GM04504 (cell line): ENCODE measurements around the gene SLC4A4.

ENCODE experiments used
- DNase-seq: peaks from one replicate; pipeline ENCODE4 v3.0.0-alpha.2; 2012; ENCODE audit warnings: low read depth

The SLC4A4 gene

DNA sequence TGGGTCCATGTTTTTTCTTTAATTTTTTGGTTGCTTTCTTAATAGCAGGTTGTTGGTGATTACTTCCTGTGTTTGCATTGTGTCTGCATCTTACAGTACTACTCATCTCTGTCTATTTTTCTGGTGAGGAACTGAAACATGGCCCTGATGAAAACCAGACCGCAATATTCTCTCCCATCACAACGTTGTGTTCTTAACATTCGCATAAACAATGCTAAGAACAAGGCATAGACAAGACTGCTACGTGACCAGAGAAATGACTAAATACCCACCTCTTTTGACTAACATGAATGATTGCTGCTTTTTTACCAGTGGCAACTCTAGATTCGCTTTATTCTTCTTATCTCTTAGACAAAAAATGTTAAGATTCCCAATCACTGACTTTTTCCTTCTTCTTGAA, 266.0 kb downstream of the SLC4A4 start:
- no peak for DNase-seq

- no peak for DNase-seq
Measured at GRCh38 chr4:71607109-71607508, 268.3 kb downstream of the SLC4A4 start.

GRCh38 chr4:71607780-71608677, 269.2 kb downstream of the SLC4A4 start:
- DNase-seq: no peak

- no peak for DNase-seq
Measured at GRCh38 chr4:71608678-71609071, 269.9 kb downstream of the SLC4A4 start.

DNA sequence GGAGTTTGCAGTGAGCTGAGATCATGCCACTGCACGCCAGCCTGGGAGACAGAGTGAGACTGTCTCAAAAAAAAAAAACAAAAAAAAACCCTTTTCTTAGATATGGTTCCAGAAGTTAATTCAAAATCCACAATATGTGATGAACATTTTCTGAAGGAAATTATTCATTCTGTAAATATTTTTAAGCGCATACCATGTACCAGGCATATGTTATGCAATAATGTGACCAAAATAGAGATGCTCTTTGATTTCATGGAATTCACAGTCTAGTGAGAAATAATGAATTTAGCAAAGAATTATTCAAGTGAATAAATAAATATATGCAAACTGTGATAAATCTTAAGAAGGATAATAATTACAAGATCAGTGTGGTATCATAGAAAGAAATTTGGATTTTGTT, 270.3 kb downstream of the SLC4A4 start:
- DNase-seq: no peak

DNA sequence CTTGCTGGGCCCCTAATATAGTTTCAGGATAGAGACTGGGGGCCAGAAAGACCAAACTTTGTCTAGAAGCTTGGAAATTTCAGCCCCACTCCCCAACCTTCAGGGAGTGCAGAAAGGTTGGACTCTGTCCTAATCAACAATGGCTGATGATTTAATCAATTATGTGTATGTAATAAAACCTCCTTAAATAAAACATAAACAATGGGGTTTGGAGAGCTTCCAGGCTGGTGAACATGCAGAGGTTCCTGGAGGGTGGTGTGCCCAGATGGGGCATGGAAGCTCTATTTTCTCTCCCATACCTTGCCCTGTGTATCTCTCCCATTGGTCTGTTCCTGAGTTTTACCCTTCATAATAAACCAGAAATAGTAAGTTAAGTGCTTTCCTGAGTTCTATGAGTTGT, 270.8 kb downstream of the SLC4A4 start:
- DNase-seq: no peak

DNA sequence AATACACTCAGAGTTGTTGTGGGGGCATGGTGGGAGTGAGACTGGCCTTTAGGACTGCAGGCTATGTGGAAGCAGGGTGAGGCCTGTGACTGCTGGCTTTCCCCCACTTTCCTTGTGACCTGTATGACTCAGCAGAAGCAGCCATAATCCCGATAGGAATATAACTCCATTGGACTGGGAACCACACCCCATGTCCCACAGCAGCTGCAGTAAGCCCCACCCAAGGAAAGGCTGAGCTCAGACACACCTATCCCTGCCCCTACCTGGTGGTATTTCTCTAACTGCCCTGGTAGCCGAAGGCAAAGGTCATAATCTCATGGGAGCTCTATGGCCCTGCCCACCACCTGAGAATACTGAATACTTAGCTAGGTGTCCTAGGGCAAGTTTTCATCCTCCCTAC, 275.8 kb downstream of the SLC4A4 start:
- DNase-seq: no peak

- no peak for DNase-seq
Measured at GRCh38 chr4:71616168-71616811, 277.5 kb downstream of the SLC4A4 start.
